NCI-H226 (cell line): ENCODE measurements around the gene PRSS16.
A peak's percentile ranks its signal among the peaks of the same experiment; 100 is the strongest.
"Not testable (repeated sequence)": the region's sequence is repeated elsewhere in the genome, so short reads cannot be mapped to it uniquely, and the experiment has no call there.

Source experiments
- DNase-seq: peaks from one replicate; pipeline ENCODE4 v3.0.0-alpha.2; 2015

The PRSS16 gene, protein sequence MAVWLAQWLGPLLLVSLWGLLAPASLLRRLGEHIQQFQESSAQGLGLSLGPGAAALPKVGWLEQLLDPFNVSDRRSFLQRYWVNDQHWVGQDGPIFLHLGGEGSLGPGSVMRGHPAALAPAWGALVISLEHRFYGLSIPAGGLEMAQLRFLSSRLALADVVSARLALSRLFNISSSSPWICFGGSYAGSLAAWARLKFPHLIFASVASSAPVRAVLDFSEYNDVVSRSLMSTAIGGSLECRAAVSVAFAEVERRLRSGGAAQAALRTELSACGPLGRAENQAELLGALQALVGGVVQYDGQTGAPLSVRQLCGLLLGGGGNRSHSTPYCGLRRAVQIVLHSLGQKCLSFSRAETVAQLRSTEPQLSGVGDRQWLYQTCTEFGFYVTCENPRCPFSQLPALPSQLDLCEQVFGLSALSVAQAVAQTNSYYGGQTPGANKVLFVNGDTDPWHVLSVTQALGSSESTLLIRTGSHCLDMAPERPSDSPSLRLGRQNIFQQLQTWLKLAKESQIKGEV

DNA sequence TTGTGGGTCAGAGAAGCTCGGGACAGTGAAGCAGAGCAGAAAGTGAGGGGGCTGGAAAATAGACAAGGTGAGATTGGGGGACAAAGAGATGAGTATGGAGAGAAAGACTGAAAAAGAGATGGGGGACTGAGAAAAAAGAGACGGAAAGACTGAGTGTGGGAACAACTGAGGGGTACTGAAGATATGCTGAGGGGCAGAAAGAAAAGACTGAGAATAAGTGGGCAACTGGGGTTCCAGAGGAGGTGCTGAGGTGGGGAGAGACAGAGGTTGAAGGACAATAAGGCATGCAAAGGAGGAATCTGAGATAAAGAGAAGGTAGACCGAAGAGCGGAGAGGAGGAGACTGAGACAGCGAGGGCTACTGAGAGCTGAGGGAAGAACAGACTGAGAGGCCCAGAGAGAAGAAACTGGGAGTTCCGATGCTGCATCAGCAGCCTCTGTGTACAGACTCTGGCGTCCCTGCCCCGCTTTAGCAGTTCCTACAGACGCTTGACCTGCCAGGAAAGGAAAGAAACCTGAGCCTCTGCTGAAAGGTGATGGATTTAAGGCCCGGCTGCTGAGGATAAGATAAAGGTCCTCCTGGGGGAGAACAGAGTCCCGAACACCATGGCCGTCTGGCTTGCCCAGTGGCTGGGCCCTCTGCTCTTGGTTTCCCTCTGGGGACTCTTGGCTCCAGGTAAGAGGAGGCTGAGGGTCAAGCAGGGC, at the start of gene PRSS16:
Gene PRSS16 (plus strand): TSS at position 569 of the 704 bp plus-strand sequence. CDS start 37 bp downstream, at position 606.
- DNase-seq: no peak

DNA sequence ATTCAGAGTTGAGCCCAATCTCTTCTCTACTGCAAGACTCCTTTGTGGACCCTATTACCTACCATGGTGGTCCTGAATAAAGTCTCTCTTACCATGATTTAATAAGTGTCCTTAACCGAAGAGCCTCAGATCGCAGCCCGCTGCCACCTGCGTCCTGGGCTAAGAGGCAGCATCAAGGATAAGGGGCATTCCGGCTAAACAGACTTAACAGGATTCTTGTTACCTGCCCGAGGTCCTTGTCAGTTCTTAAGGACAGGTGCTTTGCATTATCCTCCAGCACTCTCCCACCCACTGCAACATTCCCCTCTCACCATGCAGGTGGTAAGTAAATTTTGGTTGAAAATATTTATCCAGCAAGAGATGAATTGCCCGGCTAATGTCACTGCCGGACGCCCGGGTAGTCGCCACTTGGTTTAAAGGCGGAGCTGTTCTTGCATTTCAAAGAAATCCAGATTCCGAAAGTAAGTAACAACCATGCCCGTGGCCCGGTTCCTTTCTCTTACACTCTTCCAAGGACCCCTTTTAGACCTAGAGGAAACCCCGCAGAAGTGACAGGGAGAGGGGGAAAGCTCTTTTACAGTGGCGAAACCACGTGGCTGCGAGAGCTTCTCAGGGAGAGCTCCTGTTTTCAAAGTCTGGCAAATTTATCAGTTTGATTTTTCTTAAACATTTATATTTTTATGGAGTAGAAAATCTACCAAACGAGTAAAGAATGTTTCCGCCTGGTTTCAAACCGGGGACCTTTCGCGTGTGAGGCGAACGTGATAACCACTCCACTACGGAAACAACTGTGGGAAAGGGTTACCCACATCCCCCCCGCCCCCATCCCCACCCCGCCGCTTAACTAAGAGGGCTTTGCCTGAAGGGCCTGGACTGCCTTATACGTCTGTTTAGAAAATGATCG, 41.9 kb upstream of the PRSS16 start:
- DNase-seq: no peak

DNA sequence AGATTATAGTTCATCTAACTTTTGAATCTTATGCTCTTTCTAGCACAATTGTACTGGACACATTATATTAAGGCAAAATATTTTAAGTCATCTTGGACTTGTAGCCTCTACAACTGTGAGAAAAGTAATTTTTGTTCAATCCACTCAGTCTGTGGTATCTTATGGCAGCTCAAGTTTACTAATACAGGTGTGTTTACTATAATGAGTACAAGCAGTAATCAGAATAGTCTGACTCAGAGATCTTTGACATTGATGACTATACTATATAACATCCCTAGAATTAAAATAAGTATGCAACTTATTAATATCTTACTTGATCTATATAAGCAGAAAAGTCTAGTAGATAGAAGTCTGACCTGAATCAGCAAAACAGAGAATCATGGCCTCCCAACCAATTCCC, 40.7 kb upstream of the PRSS16 start:
- no peak for DNase-seq

DNA sequence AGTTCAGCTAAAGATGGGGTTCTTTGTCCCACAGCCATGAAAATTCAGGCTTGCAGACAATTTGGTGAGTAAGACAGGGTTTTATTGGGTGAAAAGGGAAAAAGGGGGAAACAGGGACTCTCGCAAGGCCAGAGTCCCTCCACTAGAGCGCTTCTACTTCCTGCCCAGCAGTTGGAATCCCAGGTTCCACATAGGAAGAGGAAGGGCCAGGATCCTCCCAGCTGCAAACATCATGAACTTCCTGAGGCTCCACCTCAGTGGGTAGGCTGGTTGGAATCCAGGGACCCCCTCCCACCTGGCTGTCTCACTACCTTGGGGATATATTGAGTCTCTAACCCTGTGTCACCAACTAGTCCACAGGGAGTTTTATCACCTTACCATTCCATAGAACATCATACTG, 39.5 kb upstream of the PRSS16 start:
- no peak for DNase-seq

DNA sequence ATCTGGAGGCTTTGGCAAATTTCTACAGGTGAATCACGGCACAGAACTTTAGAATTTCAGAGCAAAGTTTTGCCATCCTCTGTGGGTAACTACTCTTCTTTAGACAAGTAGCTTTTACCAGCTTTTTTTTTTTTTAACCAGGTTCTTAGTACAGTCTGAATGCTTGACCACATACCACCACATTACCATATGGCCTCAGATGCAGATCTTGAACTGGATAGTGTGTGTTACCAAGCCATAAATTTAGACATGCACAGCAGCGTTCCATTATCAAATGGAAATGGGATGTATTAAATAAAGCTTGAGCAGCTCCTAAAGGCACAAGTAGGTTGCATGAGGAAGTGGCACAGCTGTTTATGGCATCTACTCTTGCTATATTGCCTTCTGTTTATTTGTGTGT, 38.3 kb upstream of the PRSS16 start:
- no peak for DNase-seq

DNA sequence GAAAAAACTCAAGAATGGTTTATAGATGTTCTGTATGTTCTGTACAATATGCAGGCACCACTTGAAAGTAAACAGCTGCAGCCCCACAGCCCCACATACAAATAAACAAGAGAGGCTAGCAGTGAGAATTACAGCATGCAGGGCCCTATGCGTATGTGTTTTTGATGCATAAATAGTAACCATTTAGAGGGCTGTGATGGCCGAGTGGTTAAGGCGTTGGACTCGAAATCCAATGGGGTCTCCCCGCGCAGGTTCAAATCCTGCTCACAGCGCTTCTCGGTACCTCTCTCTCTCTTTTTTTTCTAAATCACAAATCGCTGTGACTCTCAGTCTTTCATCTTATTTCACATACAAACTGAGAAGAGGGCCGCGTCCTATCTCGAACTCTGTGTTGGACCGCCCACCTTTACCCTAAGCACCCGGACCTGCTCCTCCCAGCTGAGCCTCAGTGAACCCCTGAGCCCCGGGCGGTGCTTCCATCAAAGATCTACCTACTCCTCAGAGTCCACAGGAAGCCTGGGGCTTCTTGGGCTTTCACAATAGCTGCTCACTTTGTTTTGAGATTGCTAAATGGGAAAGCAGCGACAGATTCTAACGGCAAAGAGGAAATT, 37.7 kb upstream of the PRSS16 start:
- no peak for DNase-seq

DNA sequence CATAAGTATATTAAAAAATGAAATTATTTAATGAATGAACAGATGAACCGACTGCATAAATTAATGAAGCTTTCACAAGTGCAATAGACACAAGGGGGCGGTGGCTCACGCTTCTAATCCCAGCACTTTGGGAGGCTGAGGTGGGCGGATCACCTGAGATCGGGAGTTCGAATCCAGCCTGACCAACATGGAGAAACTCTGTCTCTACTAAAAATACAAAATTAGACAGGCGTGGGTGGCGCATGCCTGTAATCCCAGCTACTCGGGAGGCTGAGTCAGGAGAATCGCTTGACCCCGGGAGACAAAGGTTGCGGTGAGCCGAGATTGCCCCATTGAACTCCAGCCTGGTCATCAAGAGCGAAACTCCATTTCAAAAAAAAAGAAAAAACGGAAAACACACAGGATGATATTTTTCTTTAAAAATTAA, 34.4 kb upstream of the PRSS16 start:
- not testable (repeated sequence) for DNase-seq

DNA sequence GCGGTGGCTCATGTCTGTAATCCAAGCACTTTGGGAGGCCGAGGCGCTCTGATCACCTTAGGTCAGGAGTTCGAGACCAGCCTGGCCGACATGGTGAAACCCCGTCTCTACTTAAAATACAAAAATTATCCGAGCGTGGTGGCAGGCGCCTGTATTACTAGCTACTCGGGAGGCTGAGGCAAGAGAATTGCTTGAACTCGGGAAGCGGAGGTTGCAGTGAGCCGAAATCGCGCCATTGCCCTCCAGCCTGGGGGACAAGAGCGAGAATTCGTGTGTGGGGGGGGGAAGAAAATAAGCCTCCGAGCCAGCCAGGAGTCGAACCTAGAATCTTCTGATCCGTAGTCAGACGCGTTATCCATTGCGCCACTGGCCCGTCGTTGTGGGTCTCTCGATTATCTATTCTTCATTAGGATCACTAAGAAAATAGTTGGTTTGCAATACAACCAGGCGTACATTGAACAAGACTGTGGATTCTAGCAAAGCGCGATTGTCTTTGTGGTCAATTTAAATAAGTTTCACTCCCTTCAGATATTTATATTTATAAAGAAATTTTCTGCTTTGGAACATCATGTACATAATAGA, 33.9 kb upstream of the PRSS16 start:
- peak; percentile 41 for DNase-seq

DNA sequence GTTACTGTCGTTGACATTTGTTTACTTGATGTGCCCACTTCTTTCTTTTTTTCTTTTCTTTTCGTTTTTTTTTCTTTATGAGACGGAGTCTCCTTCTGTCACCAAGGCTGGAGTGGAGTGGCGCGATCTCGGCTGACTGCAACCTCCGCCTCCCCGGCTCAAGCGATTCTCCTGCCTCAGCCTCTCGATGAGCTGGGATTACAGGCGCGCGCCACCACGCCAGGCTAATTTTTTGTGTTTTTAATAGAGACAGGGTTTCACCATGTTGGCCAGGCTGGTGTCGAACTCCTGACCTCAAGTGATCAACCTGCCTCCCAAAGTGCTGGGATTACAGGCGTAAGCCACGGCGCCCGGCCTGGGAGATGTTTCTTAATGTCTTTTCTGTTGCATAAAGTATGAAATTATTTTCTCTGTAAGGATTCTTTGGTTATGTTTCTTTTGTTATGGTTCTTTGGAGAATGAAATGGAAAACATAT, 33.3 kb upstream of the PRSS16 start:
- DNase-seq: no peak

DNA sequence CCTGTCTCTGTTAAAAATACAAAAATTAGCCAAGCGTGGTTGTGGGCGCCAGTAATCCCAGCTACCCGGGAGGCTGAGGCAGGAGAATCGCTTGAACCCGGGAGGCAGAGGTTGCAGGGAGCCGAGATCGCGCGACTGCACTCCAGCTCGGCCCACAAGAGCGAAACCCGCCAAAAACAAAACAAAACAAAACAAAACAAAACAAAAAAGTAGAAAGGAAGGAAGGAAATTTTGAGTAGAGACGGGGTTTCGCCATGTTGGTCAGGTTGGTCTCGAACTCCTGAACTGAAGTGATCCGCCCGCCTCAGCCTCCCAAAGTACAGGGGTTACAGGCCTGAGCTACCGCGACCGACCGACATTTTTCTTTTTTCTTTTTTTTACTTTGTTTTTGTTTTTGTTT, 30.6 kb upstream of the PRSS16 start:
- no peak for DNase-seq

DNA sequence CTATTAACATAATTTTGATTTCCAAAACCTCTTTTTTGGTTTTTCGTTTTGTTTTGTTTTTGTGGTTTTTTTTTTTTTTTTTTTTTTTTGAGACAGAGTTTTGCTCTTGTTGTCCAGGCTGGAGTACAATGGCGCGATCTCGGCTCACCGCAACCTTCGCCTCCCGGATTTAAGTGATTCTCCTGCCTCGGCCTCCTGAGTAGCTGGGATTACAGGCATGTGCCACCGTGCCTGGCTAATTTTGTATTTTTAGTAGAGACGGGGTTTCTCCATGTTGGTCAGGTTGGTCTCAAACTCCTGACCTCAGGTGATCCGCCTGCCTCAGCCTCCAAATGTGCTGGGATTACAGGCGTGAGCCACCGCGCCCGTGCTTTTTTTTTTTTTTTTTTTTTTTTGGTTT, 24.5 kb upstream of the PRSS16 start:
- not testable (repeated sequence) for DNase-seq

DNA sequence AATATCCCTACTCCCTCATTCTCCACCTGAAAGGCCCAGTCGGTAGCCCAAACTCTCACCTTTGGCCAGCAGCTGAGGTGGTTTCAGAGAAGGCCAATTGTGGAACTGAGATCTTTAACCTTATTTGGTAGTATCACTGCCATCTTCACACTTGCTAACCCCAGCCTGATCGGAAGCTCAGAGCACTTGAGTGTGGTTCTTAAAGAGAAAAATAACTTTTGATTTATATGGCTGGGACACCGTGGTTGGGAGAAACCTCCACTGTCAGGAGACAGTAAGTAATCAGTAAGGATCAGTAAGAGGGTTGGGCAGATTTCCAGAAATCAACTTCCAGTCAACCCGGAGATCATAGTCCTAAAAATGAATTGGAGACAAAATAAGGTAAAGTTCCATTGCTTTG, 22.8 kb upstream of the PRSS16 start:
- DNase-seq: no peak

DNA sequence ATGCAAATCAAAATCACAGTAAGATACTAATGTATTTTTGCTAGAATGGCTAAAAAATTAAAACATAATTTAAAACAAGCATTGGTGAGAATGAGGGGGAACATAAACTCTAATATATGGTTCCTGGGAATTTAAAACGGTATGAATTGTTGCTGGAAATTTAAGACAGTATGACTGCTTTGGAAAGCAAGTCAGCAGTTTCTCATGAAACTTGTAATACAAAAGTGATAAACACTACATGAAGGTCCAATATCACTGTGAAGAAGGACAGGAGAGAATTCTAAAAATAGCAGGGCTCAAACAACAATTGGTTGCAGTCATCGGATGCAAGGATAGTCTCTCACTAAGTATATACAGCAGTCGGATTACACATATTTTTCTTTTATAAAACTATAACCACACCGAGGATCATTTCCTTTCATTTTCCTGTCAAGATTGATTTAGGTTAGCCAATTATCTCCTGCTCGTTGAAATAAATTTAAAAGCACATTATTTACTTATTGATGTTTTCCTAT, 18.5 kb upstream of the PRSS16 start:
- no peak for DNase-seq

DNA sequence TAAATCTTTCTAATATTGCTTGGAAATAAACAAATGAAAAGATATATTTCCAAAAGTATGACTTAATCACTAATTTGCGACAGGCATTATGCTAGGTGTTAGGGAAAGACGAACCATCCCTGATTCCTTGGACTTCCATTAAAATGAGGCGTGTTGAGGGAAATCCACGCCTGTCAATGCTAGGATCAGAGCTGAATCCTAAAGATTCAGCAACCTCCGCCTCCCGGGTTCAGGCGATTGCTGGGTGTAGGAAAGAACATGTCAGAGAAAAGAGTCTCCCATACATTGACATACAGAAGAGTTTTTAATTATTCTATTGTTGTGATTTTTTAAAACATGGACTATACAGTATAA, 16.8 kb upstream of the PRSS16 start:
- DNase-seq: no peak

DNA sequence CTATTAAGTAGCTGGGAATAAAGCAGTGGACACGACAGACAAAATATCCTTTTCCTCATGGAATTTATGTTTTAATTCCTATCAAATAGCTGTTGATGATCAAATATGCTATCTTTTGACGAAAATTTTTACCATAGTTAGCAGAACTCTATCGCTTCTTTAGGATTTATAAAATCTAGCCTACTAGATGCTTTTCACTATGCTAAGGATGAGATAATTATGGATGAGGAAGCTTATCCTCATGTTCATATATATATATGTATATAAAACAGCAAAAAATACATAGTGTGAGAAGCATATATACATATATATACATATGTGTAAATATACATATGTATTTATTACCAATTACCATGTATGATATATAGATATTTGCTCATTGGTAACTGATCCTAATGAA, 12.9 kb upstream of the PRSS16 start:
- no peak for DNase-seq

DNA sequence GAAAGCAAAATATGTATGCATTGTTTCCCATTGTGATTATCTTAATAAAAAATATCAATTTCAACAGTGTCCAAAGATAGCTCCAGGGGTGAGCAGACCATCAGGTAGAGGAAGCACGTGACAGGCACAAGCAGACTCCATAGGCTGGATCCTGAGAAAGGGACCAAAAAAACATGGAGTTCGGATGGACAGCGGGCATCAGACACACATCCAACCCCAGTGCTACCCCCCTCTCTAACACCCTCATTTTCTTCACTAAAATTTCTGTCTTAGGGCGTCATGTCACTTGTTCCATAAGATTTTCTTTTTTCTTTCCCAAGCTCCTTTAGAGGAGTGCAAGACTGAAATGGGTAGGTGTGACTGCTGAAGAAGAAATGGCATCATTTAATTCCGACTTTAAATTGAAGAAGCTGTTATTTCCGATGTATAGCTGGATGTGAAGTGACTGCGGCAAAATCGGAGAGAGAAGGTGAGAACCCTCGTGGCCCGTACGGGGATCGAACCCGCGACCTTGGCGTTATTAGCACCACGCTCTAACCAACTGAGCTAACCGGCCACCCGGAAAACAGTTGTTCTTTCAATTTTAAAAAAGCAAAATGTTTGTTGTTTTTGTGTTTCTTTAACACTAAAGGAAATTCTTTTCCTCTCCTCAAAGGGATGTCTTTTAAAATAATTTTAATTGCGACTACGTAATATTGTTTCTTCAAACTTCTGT, 10.3 kb upstream of the PRSS16 start:
- DNase-seq: peak; percentile 71

DNA sequence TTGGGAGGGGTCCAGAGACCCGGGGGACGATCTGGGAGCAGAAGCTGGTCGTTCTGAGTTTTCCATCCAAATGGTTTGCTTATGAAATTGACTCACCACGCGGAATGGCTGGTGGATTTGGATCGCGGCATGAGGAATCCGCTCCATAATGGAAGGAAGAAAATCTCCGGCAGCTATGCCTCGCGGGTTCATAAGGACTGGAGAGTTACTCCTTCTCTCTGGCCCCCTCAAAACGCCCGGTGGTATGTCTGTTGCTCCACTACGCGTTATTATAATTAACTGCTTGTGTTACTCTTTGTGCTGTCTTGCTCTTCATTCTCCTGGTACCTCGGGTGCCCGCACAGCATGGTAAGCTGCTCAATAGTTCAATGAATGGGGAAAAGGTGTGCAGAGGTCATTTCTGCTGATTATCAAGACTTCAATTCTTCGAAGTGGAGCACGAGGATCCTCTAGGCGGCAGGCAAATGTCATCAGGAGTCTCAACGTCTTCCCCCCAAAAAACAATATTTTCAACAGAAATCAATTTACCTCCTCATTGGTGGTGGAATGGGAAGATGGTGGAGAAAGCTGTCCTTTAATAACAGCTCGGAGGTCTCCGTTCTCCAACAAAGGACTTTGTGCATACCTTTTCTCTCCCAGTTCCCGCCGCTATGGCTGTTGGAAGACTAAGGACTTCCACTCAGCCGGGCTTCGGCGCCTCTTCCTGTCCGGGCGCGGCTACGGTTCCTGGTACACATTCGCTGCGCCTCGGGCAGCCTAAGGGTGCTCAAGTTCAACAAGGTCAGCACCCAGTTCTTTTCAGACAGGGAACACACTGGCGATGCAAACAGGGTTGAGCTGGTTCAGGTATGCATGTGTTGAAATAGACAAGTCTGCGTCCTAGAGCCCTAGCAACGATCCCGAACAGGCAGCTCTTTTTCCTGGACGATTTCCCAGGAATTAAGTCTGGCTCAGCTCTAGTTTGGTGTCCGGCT, 9.2 kb upstream of the PRSS16 start:
- peak; percentile 47 for DNase-seq

DNA sequence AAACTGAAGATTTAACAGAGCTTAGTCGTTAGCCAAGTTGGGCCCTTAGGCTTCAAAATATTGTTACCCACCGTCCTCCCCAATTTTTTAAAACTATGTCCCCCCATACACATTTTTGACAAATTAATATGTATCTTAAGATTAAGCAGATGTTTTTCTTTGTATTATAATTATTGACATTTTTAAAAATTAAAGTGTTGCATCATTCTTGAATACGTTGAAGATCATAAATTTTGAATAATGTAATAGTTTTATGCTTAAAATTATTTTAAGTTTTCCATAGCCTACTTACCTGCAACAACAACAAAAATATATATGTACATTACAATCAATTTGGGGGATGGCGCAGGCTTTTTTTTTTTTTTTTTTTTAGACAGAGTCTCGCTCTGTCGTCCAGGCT, 8.2 kb upstream of the PRSS16 start:
- no peak for DNase-seq

DNA sequence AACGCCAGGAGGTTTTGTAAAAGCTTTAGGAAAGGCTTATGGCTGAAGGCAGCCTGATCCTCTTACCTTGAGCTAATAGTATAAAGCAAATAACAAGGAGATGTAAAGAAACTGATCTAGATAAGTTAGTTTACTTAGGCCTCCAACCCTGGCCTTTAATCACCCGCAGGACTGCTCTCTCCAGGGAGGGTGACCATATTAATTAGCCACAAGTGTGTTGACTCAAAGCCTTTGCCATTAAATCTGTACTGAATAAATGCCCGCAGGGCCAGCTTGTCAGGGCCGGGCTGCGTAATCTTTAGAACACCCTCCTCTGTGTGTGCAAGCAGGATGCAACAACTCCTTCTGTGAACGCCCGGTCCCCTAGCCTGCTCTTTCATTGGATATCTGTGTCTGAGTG, 6.1 kb upstream of the PRSS16 start:
- DNase-seq: no peak
